OCI-LY3 (cell line): ENCODE results near the gene LRP2BP.

ENCODE experiments used
- H2AFZ ChIP-seq: fragments of 200-600, 300-600 bp; shearing (Covaris generic); 2 replicates; pipeline ENCODE4 v1.6.0; 2014; ENCODE audit warnings: antibody characterized with exemption, low read depth, low read length
- H3K27ac ChIP-seq: fragments of 200-600, 300-600 bp; sonication (generic); 2 replicates; pipeline ENCODE4 v1.5.1; 2014; ENCODE audit warnings: mild to moderate bottlenecking, low read length, moderate library complexity, mixed read lengths
- H3K27me3 ChIP-seq: fragments of 200-600, 300-600 bp; sonication (generic); 2 replicates; pipeline ENCODE4 v1.6.1; 2014; ENCODE audit warnings: low read depth, low read length, mixed read lengths
- H3K36me3 ChIP-seq: fragments of 200-600, 300-600 bp; sonication (generic); replicated peaks from 2 replicates; pipeline ENCODE3; 2014; ENCODE audit warnings: low read depth, low read length, mixed read lengths
- H3K4me1 ChIP-seq: fragments of 300-600, 200-600 bp; sonication (generic); 2 replicates; pipeline ENCODE4 v1.6.1; 2014; ENCODE audit warnings: low read length, mixed read lengths
- H3K4me2 ChIP-seq: fragments of 200-600, 300-600 bp; sonication (generic); 2 replicates; pipeline ENCODE4 v1.6.1; 2014; ENCODE audit warnings: low read length, mixed read lengths
- H3K4me3 ChIP-seq: fragments of 300-600, 200-600 bp; sonication (generic); 2 replicates; pipeline ENCODE4 v1.5.1; 2014; ENCODE audit warnings: antibody characterized with exemption, mild to moderate bottlenecking, low read length, moderate library complexity
- H3K79me2 ChIP-seq: fragments of 300-600, 200-600 bp; shearing (Covaris generic); 2 replicates; pipeline ENCODE4 v1.6.1; 2014; ENCODE audit warnings: mild to moderate bottlenecking, low read length, mixed read lengths
- H3K9ac ChIP-seq: fragments of 300-600, 200-600 bp; shearing (Covaris generic); 2 replicates; pipeline ENCODE4 v1.6.0; 2014; ENCODE audit warnings: mild to moderate bottlenecking, low read length, moderate library complexity
- H3K9me3 ChIP-seq: fragments of 200-600, 300-600 bp; shearing (Covaris generic); 2 replicates; pipeline ENCODE4 v1.6.1; 2014; ENCODE audit warnings: low read length, mixed read lengths; ENCODE audit not compliant: insufficient read depth
- H4K20me1 ChIP-seq: fragments of 200-600, 300-600 bp; sonication (generic); 2 replicates; pipeline ENCODE4 v1.6.1; 2016; ENCODE audit warnings: low read length, mixed read lengths; ENCODE audit not compliant: insufficient read depth
- CTCF ChIP-seq: fragments of 200-600, 300-600 bp; sonication (generic); IDR thresholded peaks from 2 replicates; pipeline ENCODE4 v1.5.1; 2014; ENCODE audit warnings: antibody characterized with exemption, low read length, low read depth
- EZH2phosphoT487 ChIP-seq: fragments of 200-600 bp; shearing (Covaris generic); IDR thresholded peaks from 2 replicates; pipeline ENCODE4 v1.6.1; 2018; ENCODE audit warnings: antibody characterized with exemption, mixed run types, low read depth

The LRP2BP gene

GRCh38 chr4:185381288-185382196 lies 14.2 kb downstream of the LRP2BP start:
- Histone ChIP-seq H2AFZ (no peak overlapping the region), H3K4me2 (no peak overlapping the region), H3K9me3 (no peaks in the 10 kb centered on the region), H3K27me3 (no peaks in the 10 kb centered on the region), H3K27ac (no peak overlapping the region), H4K20me1 (no peaks in the 10 kb centered on the region), H3K79me2 (no peaks in the 10 kb centered on the region), H3K4me1 (no peaks in the 10 kb centered on the region), H3K9ac (no peak overlapping the region), H3K36me3 (peaks cover 3% of the 10 kb centered on the region), H3K4me3 (no peak overlapping the region)
- TF ChIP-seq EZH2phosphoT487 (no peak), CTCF (no peak)

GRCh38 chr4:185380320-185380719 lies 15.4 kb downstream of the LRP2BP start:
- Histone ChIP-seq H3K4me3 (no peak overlapping the region), H3K27ac (no peak overlapping the region), H4K20me1 (no peaks in the 10 kb centered on the region), H3K4me1 (no peaks in the 10 kb centered on the region), H3K27me3 (no peaks in the 10 kb centered on the region), H3K4me2 (no peak overlapping the region), H2AFZ (no peak overlapping the region), H3K36me3 (peaks cover 3% of the 10 kb centered on the region), H3K9me3 (no peaks in the 10 kb centered on the region), H3K9ac (no peak overlapping the region), H3K79me2 (no peaks in the 10 kb centered on the region)
- TF ChIP-seq CTCF (no peak), EZH2phosphoT487 (no peak)

GRCh38 chr4:185379326-185380295 lies 16.1 kb downstream of the LRP2BP start:
- TF ChIP-seq CTCF (no peak), EZH2phosphoT487 (no peak)
- no peak overlapping the region for H3K4me2 ChIP-seq

GRCh38 chr4:185378264-185378663 lies 17.5 kb downstream of the LRP2BP start:
- TF ChIP-seq EZH2phosphoT487 (no peak), CTCF (no peak)
- no peak overlapping the region for H3K4me2 ChIP-seq

More at GRCh38 chr4:185379326-185380295, 16.1 kb downstream of the LRP2BP start:
- H3K4me1 ChIP-seq = no peaks in the 10 kb centered on the region
- no peak overlapping the region for H3K4me3 ChIP-seq
- no peak overlapping the region for H3K27ac ChIP-seq
- peaks cover 3% of the 10 kb centered on the region for H3K36me3 ChIP-seq
- no peaks in the 10 kb centered on the region for H3K27me3 ChIP-seq
- H3K9me3 ChIP-seq = no peaks in the 10 kb centered on the region
- H4K20me1 ChIP-seq = no peaks in the 10 kb centered on the region
- H2AFZ ChIP-seq = no peak overlapping the region
- H3K79me2 ChIP-seq = no peaks in the 10 kb centered on the region
- H3K9ac ChIP-seq = no peak overlapping the region

More at GRCh38 chr4:185378264-185378663, 17.5 kb downstream of the LRP2BP start:
- H3K9me3 ChIP-seq = no peaks in the 10 kb centered on the region
- H3K4me3 ChIP-seq = no peak overlapping the region
- peaks cover 3% of the 10 kb centered on the region for H3K36me3 ChIP-seq
- no peak overlapping the region for H3K27ac ChIP-seq
- no peak overlapping the region for H2AFZ ChIP-seq
- no peaks in the 10 kb centered on the region for H3K27me3 ChIP-seq
- no peaks in the 10 kb centered on the region for H4K20me1 ChIP-seq
- no peaks in the 10 kb centered on the region for H3K79me2 ChIP-seq
- H3K9ac ChIP-seq = no peak overlapping the region
- no peaks in the 10 kb centered on the region for H3K4me1 ChIP-seq
